D341Med (cell line): ENCODE data around the gene FRAS1.
"Not testable (repeated sequence)": the region's sequence is repeated elsewhere in the genome, so short reads cannot be mapped to it uniquely, and the experiment has no call there.

Source experiments
- DNase-seq: peaks from one replicate; pipeline ENCODE4 v3.0.0; 2012; ENCODE audit warnings: low spot score

The FRAS1 gene

GRCh38 chr4:78213218-78213617, 156.1 kb downstream of the FRAS1 start:
- DNase-seq: no peak

GRCh38 chr4:78214078-78214477, 157.0 kb downstream of the FRAS1 start:
- no peak for DNase-seq

- no peak for DNase-seq
Observed at GRCh38 chr4:78217557-78217956, 160.4 kb downstream of the FRAS1 start.

GRCh38 chr4:78218260-78218659, 161.1 kb downstream of the FRAS1 start:
- DNase-seq: no peak

- DNase-seq: no peak
Observed at GRCh38 chr4:78219825-78220224, 162.7 kb downstream of the FRAS1 start.

GRCh38 chr4:78220283-78220682, 163.2 kb downstream of the FRAS1 start:
- DNase-seq: no peak

- peak; percentile 37 for DNase-seq
Observed at GRCh38 chr4:78222575-78223186, 165.6 kb downstream of the FRAS1 start.

GRCh38 chr4:78225236-78225635, 168.1 kb downstream of the FRAS1 start:
- no peak for DNase-seq

GRCh38 chr4:78226279-78226678, 169.2 kb downstream of the FRAS1 start:
- no peak for DNase-seq

- DNase-seq: no peak
Observed at GRCh38 chr4:78227411-78228057, 170.4 kb downstream of the FRAS1 start.

- no peak for DNase-seq
Observed at GRCh38 chr4:78235800-78236199, 178.7 kb downstream of the FRAS1 start.

- no peak for DNase-seq
Observed at GRCh38 chr4:78237360-78237759, 180.2 kb downstream of the FRAS1 start.

- no peak for DNase-seq
Observed at GRCh38 chr4:78242071-78242470, 184.9 kb downstream of the FRAS1 start.

GRCh38 chr4:78244705-78245485, 187.8 kb downstream of the FRAS1 start:
- no peak for DNase-seq

GRCh38 chr4:78247536-78248285, 190.6 kb downstream of the FRAS1 start:
- no peak for DNase-seq

GRCh38 chr4:78250500-78250899, 193.4 kb downstream of the FRAS1 start:
- DNase-seq: no peak

GRCh38 chr4:78252773-78253172, 195.7 kb downstream of the FRAS1 start:
- DNase-seq: not testable (repeated sequence)

- DNase-seq: no peak
Observed at GRCh38 chr4:78254893-78255292, 197.8 kb downstream of the FRAS1 start.

- DNase-seq: no peak
Observed at GRCh38 chr4:78265006-78265405, 207.9 kb downstream of the FRAS1 start.

- DNase-seq: no peak
Observed at GRCh38 chr4:78267790-78268189, 210.7 kb downstream of the FRAS1 start.

- DNase-seq: no peak
Observed at GRCh38 chr4:78268597-78268996, 211.5 kb downstream of the FRAS1 start.

GRCh38 chr4:78275450-78275849, 218.3 kb downstream of the FRAS1 start:
- DNase-seq: not testable (repeated sequence)

- no peak for DNase-seq
Observed at GRCh38 chr4:78286281-78286680, 229.2 kb downstream of the FRAS1 start.
